Activated CD4-positive, alpha-beta T cell treated with anti-CD3 and anti-CD28 coated beads for 1 hour (primary cell): ENCODE data around the gene GLP2R.

Source experiments
- DNase-seq: peaks from one replicate; pipeline ENCODE4 v3.0.0-alpha.2; 2020

The GLP2R gene

GRCh38 chr17:9925457-9925856 lies 99.7 kb downstream of the GLP2R start:
- no peak for DNase-seq

- DNase-seq = no peak
Measured at GRCh38 chr17:9926150-9926804, 100.6 kb downstream of the GLP2R start.

GRCh38 chr17:9928601-9929333 lies 103.0 kb downstream of the GLP2R start:
- DNase-seq = no peak

- no peak for DNase-seq
Measured at GRCh38 chr17:9929871-9930270, 104.1 kb downstream of the GLP2R start.

GRCh38 chr17:9931144-9931741 lies 105.5 kb downstream of the GLP2R start:
- DNase-seq = no peak

- no peak for DNase-seq
Measured at GRCh38 chr17:9932491-9932890, 106.8 kb downstream of the GLP2R start.

- no peak for DNase-seq
Measured at GRCh38 chr17:9934331-9934730, 108.6 kb downstream of the GLP2R start.

- DNase-seq = no peak
Measured at GRCh38 chr17:9935408-9935807, 109.7 kb downstream of the GLP2R start.

GRCh38 chr17:9936095-9936494 lies 110.4 kb downstream of the GLP2R start:
- no peak for DNase-seq

- DNase-seq = no peak
Measured at GRCh38 chr17:9937241-9937761, 111.6 kb downstream of the GLP2R start.

GRCh38 chr17:9937901-9938300 lies 112.2 kb downstream of the GLP2R start:
- DNase-seq = no peak

- DNase-seq = no peak
Measured at GRCh38 chr17:9938764-9939163, 113.0 kb downstream of the GLP2R start.

GRCh38 chr17:9940841-9941240 lies 115.1 kb downstream of the GLP2R start:
- no peak for DNase-seq

GRCh38 chr17:9941305-9941704 lies 115.6 kb downstream of the GLP2R start:
- DNase-seq = no peak
